Parathyroid adenoma (tissue), 2 donors: ENCODE data around the gene PCDH15.

Source experiments
- H2AFZ ChIP-seq: fragments of 300-600 bp; sonication (generic); one replicate; pipeline ENCODE4 v1.7.0; 2017; ENCODE audit warnings: antibody characterized with exemption, mild to moderate bottlenecking
- H3K27ac ChIP-seq: fragments of 300-600 bp; sonication (generic); one replicate; pipeline ENCODE4 v1.7.0; 2017
- H3K27me3 ChIP-seq: fragments of 300-600 bp; sonication (generic); one replicate; pipeline ENCODE4 v1.7.0; 2017; ENCODE audit warnings: low read length; ENCODE audit not compliant: control insufficient read depth, insufficient read depth
- H3K36me3 ChIP-seq: fragments of 300-600 bp; sonication (generic); one replicate; pipeline ENCODE4 v1.7.0; 2017; ENCODE audit warnings: low read length; ENCODE audit not compliant: control insufficient read depth, insufficient read depth
- H3K4me1 ChIP-seq: fragments of 300-600 bp; sonication (generic); one replicate; pipeline ENCODE4 v1.7.0; 2017; ENCODE audit warnings: control low read depth
- H3K4me2 ChIP-seq: fragments of 300-600 bp; sonication (generic); one replicate; pipeline ENCODE4 v1.7.0; 2017; ENCODE audit warnings: low read length
- H3K4me3 ChIP-seq: fragments of 300-600 bp; sonication (generic); one replicate; pipeline ENCODE4 v1.7.0; 2017; ENCODE audit warnings: low read depth, low read length
- H3K79me2 ChIP-seq: fragments of 300-600 bp; sonication (generic); one replicate; pipeline ENCODE4 v1.7.0; 2017; ENCODE audit warnings: control low read depth
- H3K9ac ChIP-seq: fragments of 300-600 bp; sonication (generic); one replicate; pipeline ENCODE4 v1.7.0; 2017; ENCODE audit warnings: mild to moderate bottlenecking
- H3K9me3 ChIP-seq: fragments of 300-600 bp; sonication (generic); one replicate; pipeline ENCODE4 v1.7.0; 2017; ENCODE audit warnings: low read length; ENCODE audit not compliant: control insufficient read depth
- TF ChIP-seq, protein P1 (sequence below): fragments of 300-600 bp; sonication (generic); IDR thresholded peaks from one replicate; pipeline ENCODE4 v1.7.0; 2017; ENCODE audit warnings: antibody characterized with exemption, mild to moderate bottlenecking
- donor health status: primary hyperparathyroidism.

PCDH15 gene

DNA sequence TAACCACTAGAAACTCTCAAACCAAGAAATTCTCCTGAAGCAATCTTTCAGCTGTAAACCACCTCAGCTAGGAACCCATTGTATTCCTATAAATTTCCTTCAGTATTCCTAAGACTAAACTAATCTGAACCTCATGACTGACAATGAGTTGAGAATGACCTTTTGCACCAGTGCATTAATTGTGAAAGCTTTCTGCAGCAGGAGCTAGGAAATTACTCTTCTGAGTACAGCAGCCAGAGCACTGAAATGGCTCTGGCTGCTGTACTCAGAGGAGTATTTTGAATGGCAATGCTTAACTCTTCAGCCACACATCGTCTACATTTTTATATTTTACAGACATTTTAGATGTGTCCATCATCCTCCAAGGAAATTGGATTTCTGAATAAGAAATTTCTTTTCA lies 109.7 kb downstream of the PCDH15 start:
- H3K4me1 ChIP-seq = no peaks in the 10 kb centered on the region
- H2AFZ ChIP-seq = no peak overlapping the region
- H3K36me3 ChIP-seq = no peaks in the 10 kb centered on the region
- H3K4me3 ChIP-seq = no peak overlapping the region
- H3K4me2 ChIP-seq = no peak overlapping the region
- TF ChIP-seq, protein P1, sequence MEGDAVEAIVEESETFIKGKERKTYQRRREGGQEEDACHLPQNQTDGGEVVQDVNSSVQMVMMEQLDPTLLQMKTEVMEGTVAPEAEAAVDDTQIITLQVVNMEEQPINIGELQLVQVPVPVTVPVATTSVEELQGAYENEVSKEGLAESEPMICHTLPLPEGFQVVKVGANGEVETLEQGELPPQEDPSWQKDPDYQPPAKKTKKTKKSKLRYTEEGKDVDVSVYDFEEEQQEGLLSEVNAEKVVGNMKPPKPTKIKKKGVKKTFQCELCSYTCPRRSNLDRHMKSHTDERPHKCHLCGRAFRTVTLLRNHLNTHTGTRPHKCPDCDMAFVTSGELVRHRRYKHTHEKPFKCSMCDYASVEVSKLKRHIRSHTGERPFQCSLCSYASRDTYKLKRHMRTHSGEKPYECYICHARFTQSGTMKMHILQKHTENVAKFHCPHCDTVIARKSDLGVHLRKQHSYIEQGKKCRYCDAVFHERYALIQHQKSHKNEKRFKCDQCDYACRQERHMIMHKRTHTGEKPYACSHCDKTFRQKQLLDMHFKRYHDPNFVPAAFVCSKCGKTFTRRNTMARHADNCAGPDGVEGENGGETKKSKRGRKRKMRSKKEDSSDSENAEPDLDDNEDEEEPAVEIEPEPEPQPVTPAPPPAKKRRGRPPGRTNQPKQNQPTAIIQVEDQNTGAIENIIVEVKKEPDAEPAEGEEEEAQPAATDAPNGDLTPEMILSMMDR = no peak
- no peak overlapping the region for H3K9ac ChIP-seq
- H3K79me2 ChIP-seq = no peaks in the 10 kb centered on the region
- H3K27me3 ChIP-seq = no peaks in the 10 kb centered on the region
- H3K27ac ChIP-seq = no peak overlapping the region
- no peaks in the 10 kb centered on the region for H3K9me3 ChIP-seq

DNA sequence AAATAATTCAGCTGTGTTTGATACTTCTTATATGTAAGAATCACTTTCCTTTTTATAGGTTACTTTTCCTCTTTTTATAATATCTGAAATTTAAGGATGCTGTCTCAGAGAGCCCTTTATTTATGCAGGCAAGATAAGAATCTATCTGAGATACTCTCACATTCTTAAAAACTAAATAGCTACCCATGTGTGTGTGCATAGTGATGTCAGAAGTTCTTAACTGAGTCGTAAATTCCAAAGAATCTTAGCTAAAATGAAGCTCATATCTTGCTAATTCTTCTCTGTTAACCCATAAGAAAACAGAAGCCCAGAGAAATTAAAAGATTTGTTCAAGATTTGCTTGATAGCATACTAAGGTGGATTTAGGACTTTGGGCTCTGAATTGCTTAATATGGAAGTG lies 118.5 kb downstream of the PCDH15 start:
- H3K4me2 ChIP-seq = no peak overlapping the region
- H3K4me3 ChIP-seq = no peak overlapping the region
- TF ChIP-seq, protein P1 = no peak
- H3K9me3 ChIP-seq = no peaks in the 10 kb centered on the region
- no peak overlapping the region for H3K9ac ChIP-seq
- H3K27me3 ChIP-seq = no peaks in the 10 kb centered on the region
- H3K4me1 ChIP-seq = no peaks in the 10 kb centered on the region
- H3K79me2 ChIP-seq = no peaks in the 10 kb centered on the region
- no peak overlapping the region for H2AFZ ChIP-seq
- H3K36me3 ChIP-seq = no peaks in the 10 kb centered on the region
- H3K27ac ChIP-seq = no peak overlapping the region

- Histone ChIP-seq H3K27ac (no peak overlapping the region), H3K9ac (no peak overlapping the region), H3K4me2 (no peak overlapping the region), H3K36me3 (no peaks in the 10 kb centered on the region), H3K9me3 (no peaks in the 10 kb centered on the region), H3K4me1 (no peaks in the 10 kb centered on the region), H3K4me3 (no peak overlapping the region), H3K79me2 (no peaks in the 10 kb centered on the region), H3K27me3 (no peaks in the 10 kb centered on the region), H2AFZ (no peak overlapping the region)
- TF ChIP-seq, protein P1 = no peak
Observed at GRCh38 chr10:54681136-54681535, 119.9 kb downstream of the PCDH15 start.

GRCh38 chr10:54667136-54667535 lies 133.9 kb downstream of the PCDH15 start:
- Histone ChIP-seq H3K36me3 (no peaks in the 10 kb centered on the region), H2AFZ (no peak overlapping the region), H3K27me3 (no peaks in the 10 kb centered on the region), H3K27ac (no peak overlapping the region), H3K4me1 (no peaks in the 10 kb centered on the region), H3K9ac (no peak overlapping the region), H3K4me3 (no peak overlapping the region), H3K79me2 (no peaks in the 10 kb centered on the region), H3K9me3 (no peaks in the 10 kb centered on the region), H3K4me2 (no peak overlapping the region)
- TF ChIP-seq, protein P1 = no peak

DNA sequence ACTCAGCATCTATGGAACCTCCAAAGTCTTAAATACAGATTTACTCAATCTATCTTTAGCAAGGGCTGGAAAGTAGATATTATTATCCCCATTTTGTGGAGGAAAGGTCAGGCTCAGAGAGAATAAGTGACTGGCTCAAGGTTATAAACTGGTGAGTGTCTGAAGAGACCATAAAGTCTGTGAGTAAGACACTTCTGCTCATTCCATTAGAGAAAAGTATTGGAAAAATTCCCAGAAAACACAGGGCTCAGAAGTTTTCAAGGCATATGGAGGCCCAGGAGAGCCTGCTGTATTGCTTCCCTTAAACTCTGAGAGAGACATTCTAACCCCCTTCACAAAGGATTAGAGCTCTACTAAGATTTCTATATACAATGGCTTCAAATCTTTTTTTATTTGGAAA lies 134.8 kb downstream of the PCDH15 start:
- no peaks in the 10 kb centered on the region for H3K27me3 ChIP-seq
- no peaks in the 10 kb centered on the region for H3K9me3 ChIP-seq
- TF ChIP-seq, protein P1 = no peak
- no peak overlapping the region for H3K9ac ChIP-seq
- no peaks in the 10 kb centered on the region for H3K4me1 ChIP-seq
- H3K27ac ChIP-seq = no peak overlapping the region
- H3K4me2 ChIP-seq = no peak overlapping the region
- H3K4me3 ChIP-seq = no peak overlapping the region
- no peaks in the 10 kb centered on the region for H3K36me3 ChIP-seq
- H2AFZ ChIP-seq = no peak overlapping the region
- no peaks in the 10 kb centered on the region for H3K79me2 ChIP-seq
